ENCODE measurements around the gene MRTFA.

GRCh38 chr22:40401532-40401931 is 235.0 kb downstream of the MRTFA start:
- no peak for TF ChIP-seq POLR2A (IDR thresholded peaks at IDR 0.05)
- TF ChIP-seq CTCF (IDR thresholded peaks at IDR 0.05 in 8 of 11, conservative IDR thresholded peaks at IDR 0.05 in 3 of 11), result no peak
- peak in 1 of 3 donors; percentile 53 for TF ChIP-seq POLR2AphosphoS5 (IDR thresholded peaks at IDR 0.05)
